Skin epidermis (tissue), 12 donors: ENCODE data around the gene CLIC4.
"Not testable (repeated sequence)": the region's sequence is repeated elsewhere in the genome, so short reads cannot be mapped to it uniquely, and the experiment has no call there.

Experiments used
- H3K27ac ChIP-seq, 21 experiments: fragments of 200-600 bp; sonication (generic) in 11 of 21; one replicate each; pipeline ENCODE4 v1.5.0; 2020; ENCODE audit warnings: mild to moderate bottlenecking in 3 of 21, inconsistent platforms in 2 of 21, moderate library complexity in 2 of 21
- H3K4me3 ChIP-seq, 7 experiments: fragments of 200-600 bp; sonication (generic) in 2 of 7; one replicate each; pipeline ENCODE4 v1.5.0; 2020; ENCODE audit warnings: inconsistent platforms in 2 of 7, mild to moderate bottlenecking in 2 of 7, moderate library complexity in 1 of 7

The CLIC4 gene

DNA sequence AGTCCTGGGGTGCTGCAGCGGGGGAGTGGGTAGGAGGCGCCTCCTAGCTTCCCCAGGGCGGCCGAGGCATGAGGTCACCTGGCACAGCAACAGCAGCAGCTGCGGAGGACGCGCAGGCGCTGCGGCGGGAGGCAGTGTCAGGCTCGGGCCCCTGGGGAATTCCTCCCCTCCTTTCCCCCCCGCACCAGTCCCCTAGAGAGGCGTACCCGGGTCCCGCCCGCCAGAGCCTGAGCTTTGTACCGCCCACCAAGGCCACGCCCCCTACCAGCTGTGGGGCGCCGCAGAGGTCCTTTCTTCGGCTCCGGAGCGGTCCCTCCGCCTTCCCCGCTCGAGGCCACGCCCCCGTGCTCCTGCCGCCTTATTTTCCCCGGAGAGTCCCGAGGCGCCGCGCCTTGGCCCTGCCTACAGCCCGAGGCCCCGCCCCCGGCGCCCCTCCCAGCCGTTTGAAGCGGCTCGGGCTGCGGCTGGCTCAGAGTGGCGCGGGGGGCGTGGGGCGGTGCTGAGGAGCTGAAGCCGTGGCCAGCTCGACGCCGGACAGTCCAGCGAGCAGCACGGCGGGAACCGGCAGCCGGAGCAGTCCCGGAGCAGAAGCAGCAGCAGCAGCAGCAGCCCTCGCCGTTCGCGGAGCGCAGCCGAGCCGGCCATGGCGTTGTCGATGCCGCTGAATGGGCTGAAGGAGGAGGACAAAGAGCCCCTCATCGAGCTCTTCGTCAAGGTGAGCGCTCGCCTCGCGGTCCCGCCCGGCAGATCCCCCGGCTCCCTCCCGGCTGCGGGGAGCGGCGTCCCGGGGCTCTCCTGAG, at the start of gene CLIC4:
Gene CLIC4 (plus strand): TSS at position 537 of the 800 bp plus-strand sequence. CDS start 107 bp downstream, at position 644.
- H3K4me3 ChIP-seq, result peak within 1 kb of the TSS; percentile 58 to 94 (median 81)
- peak within 1 kb of the TSS; percentile 69 to 98 (median 91) for H3K27ac ChIP-seq

DNA sequence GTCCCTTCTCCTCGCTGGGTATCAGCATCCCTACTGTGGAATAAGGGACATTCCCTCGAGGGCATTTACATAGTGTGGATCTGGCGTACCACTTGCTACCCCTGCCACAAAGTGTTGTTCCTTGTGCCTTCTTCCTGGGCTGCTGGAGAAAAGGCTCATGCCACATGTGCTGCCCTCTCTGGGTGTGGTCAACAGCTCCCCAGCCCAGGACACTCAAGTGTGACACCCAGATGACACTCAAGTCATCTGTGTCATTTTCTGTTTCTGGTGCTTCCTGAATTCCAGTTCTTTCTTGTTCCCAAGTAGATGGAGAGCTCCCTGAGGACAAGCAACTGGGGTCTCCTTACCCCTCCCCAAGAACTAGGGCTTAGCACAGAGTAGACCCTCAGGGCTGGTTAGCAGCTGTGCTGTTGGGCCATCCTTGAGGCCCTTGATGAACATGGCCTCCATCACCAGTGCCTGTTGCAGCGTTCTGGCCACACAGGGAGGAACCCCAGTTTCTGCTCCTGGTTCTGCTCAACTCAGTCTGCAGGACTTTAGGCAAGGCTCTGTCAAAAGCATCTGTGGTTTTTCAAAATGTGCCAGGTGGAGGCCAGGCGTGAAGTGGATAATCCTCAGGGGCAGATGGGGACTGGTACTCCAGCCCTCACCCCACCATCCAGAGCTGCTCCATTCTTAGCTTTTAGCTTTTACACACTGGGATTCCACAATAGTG, 49.0 kb upstream of the CLIC4 start:
- peak overlapping the region in 3 of 21 experiments; percentile 12 to 46 (median 28) for H3K27ac ChIP-seq
- H3K4me3 ChIP-seq, result no peak overlapping the region

DNA sequence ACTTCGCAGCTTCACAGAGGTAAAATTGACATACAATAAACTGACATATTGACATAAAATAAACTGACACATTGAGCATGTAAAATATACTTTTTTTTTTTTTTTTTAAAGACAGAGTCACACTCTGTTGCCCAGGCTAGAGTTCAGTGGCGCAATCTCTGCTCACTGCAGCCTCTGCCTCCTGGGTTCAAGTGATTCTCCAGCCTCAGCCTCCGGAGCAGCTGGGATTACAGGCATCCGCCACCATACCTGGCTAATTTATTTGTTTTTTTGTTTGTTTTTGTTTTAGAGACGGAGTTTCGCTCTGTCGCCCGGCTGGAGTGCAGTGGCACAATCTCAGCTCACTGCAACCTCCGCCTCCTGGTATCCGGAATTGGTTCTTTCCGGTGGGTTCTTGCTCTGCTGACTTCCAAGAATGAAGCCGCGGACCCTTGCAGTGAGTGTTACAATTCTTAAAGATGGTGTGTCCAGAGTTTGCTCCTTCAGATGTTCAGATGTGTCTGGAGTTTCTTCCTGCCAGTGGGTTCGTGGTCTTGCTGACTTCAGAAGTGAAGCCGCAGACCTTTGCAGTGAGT, 48.4 kb upstream of the CLIC4 start:
- Histone ChIP-seq H3K27ac (no peak overlapping the region), H3K4me3 (no peak overlapping the region)

DNA sequence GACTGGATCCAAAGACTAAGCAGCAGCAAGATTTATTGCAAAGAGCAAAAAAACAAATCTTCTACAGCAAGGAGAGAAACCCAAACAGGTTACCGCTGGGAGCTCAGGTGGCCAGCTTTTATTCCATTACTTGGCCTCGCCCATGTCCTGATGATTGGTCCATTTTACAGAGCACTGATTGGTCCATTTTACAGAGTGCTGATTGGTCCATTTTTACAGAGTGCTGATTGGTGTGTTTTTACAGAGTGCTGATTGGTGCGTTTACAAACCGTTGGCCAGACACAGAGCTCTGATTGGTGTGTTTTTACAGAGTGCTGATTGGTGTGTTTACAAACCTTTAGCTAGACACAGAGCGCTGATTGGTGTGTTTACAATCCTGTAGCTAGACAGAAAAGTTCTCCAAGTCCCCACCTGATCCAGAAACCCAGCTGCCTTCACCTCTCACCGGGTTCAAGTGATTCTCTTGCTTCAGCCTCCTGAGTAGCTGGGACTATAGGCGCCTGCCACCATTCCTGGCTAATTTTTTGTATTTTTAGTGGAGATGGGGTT, 47.7 kb upstream of the CLIC4 start:
- not testable (repeated sequence) for H3K27ac ChIP-seq, H3K4me3 ChIP-seq

DNA sequence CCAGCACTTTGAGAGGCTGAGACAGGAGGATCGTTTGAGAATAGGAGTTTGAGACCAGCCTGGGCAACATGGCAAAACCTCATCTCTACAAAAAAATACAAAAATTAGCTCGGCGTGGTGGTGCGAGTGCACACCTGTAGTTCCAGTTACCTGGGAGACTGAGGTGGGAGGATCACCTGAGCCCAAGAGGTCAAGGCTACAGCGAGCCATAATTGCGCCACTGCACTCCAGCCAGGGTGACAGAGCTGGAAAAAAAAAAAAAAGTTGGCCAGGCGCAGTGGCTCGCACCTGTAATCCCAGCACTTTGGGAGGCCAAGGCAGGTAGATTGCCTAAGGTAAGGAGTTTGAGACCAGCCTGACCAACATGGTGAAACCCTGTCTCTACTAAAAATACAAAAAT, 46.9 kb upstream of the CLIC4 start:
- H3K27ac ChIP-seq, H3K4me3 ChIP-seq: not testable (repeated sequence)

DNA sequence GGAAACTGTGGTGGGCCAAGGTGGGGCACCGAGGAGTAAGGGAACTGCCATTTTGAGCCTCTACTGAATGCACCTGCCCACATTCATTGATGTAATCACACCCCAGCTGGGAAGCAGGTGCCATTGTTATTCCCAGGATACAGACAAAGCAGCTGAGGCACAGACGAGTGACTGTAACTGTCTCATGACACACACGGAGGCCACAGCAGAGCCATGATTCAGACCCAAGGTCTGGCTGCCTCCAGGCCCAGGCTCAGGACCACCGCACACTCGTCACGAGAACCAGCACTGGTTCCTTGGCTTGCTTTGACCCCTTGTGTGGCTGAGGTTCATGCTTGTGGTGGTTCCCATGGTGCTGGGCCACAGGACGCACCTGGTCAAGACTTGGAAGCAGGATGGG, 45.6 kb upstream of the CLIC4 start:
- H3K27ac ChIP-seq, result no peak overlapping the region
- H3K4me3 ChIP-seq, result no peak overlapping the region

DNA sequence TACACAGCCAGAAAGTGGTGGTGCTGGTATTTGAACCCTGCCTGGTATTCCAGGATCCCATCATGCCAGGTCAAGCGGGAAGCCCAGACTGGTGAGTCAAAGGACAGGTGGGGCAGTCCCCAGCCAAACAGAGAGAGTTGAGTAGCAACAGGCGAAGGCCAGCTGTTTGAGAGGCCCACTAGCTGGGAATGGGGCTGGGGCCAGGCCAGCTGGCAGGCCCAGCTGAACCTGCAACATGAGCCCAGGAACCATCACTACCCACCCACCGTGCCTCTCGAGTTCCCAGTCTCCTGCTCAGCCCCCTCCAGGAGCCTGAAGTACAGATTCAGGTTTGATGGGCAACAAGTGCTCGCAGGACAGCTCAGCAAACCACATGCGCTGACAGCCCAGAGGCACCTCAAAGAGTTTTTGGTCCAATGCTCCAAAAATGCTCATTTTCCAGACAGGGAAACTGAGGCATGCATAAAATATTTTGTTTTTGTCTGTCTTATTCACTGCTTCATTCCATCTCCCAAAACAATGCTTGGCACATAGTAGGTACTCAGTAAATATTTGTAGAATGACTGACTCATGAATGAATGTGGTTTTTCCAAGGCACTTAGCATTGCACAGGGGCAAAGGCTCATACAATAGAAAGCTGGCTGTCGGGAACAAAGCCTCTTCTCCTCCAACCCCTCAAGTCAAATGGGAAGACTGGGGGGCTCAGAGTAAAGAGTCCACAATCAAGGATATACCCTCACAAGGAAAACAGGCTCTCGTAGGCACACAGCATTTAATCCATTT, 42.5 kb upstream of the CLIC4 start:
- Histone ChIP-seq H3K4me3 (no peak overlapping the region), H3K27ac (peak overlapping the region in 1 of 21 experiments; percentile 30)

DNA sequence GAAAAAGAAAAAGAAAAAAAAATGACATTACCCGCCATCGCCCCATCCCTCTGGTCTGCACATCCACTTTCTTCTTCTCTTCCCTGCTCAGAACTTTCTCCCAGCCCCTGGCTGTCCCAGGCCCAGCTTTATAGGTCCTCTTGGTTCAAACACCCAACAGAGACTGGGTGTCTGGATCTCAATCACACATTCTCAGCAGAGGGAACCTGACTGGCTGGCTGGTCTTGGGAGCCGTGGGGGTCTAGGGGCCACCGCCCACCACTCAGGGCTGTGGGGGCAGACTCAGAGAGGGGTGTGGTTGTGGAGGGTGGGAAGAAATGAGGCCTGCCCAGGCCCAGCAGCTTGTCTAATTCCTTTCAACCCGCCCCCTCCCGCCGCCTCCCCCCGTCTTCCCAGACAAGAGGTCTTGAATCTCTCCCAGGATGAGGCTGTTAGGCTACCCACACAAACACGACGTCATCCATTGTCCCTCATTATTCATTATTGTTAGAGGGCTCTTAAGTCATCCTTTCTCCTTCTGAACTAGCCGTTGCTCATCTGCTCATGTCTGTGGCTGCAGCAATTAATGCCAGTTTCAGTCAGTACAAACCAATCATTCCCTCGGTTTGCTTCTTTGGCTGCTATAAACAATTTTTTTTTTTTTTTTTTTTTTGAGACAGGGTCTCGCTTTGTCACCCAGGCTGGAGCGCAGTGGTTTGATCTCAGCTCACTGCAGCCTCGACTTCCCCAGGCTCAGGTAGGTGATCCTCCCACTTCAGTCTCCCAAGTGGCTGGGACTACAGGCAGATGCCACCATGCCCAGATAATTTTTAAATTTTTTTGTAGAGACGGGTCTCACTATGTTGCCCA, 40.6 kb upstream of the CLIC4 start:
- peak overlapping the region in 18 of 21 experiments; percentile 12 to 80 (median 59) for H3K27ac ChIP-seq
- H3K4me3 ChIP-seq, result peak overlapping the region in 1 of 7 experiments; percentile 8

DNA sequence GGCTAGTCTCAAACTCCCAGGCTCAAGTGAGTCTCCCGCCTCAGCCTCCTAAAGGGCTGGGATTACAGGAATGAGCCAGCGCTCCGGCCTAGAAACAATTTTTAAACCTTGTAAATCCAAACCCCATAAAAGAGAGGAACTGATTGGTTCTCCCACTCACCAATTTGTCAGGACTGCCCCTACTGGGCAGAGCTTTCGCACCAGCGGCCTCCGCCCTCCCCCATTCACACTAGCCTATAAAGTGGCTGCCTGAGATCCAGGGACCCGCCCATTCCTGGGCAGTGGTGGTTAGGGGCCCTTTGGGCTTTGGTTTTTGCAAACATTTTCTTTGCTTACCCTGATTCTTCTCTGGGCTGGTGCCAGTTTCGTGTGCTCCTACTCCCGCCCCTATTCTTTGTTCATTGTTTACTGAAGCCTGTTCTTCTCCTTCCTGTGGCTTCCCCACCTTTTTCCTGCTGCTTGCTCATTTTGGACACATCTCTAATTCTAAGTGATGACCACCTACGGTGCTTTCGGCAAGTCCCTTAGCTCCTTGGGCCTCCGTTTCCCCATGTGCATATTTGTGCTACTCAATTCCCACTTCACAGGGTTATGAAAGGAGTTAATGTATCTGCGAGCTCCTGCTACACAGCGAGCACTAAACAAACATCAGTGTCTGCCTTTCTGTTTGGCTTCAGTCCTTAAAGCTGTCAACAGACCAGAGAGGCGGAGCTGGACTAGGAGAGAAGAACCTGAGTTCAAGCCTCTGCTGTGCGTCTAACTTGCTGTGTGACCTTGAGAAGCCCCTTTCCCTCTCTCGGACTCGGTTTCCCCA, 39.8 kb upstream of the CLIC4 start:
- Histone ChIP-seq H3K27ac (peak overlapping the region in 19 of 21 experiments; percentile 9 to 80 (median 61)), H3K4me3 (peak overlapping the region in 1 of 7 experiments; percentile 8)

DNA sequence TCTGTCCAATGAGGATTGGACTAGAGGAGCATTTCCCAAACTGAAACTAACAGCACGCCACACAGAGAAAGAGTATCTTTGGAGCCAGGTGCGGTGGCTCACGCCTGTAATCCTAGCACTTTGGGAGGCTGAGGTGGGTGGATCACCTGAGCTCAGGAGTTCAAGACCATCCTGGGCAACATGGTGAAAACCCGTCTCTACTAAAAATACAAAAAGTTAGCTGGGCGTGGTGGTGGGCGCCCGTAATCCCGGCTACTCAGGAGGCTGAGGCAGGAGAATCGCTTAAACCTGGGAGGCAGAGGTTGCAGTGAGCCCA, 39.2 kb upstream of the CLIC4 start:
- H3K4me3 ChIP-seq, result not testable (repeated sequence)
- peak overlapping the region in 16 of 21 experiments; percentile 5 to 80 (median 65) for H3K27ac ChIP-seq

DNA sequence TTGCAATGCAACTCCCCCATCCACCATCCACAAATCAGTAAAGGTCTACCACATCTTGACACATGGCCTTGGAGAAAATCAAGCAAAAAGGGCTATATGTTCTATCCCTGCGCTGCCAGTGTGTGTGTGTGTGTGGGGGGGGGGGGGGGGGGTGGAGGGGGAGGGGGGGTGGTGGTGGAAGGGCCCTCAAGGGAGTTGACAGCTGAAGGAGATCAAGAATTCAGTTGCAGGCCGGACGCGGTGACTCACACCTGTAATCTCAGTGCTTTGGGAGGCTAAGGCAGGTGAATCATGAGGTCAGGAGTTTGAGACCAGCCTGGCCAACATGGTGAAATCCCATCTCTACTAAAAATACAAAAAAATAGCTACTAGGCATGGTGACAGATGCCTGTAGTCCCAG, 37.6 kb upstream of the CLIC4 start:
- Histone ChIP-seq H3K27ac (no peak overlapping the region), H3K4me3 (no peak overlapping the region)

DNA sequence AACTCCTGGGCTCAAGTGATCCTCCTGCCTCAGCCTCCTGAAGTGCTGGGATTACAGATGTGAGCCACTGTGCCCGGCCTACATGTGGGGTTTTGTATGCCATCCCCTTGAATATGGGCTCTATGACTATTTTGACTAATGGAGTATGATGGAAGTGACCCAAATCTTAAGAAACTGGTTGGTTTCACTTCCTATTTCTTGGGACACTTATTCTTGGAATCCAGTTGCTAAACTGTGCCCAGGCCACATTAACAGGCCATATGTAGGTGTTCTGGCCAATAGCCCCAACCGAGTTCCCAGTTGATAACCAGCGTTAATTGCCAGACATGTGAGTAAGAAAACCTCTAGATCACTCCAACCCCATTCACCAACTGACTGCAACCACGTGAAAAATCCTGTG, 36.3 kb upstream of the CLIC4 start:
- H3K4me3 ChIP-seq, result no peak overlapping the region
- no peak overlapping the region for H3K27ac ChIP-seq

DNA sequence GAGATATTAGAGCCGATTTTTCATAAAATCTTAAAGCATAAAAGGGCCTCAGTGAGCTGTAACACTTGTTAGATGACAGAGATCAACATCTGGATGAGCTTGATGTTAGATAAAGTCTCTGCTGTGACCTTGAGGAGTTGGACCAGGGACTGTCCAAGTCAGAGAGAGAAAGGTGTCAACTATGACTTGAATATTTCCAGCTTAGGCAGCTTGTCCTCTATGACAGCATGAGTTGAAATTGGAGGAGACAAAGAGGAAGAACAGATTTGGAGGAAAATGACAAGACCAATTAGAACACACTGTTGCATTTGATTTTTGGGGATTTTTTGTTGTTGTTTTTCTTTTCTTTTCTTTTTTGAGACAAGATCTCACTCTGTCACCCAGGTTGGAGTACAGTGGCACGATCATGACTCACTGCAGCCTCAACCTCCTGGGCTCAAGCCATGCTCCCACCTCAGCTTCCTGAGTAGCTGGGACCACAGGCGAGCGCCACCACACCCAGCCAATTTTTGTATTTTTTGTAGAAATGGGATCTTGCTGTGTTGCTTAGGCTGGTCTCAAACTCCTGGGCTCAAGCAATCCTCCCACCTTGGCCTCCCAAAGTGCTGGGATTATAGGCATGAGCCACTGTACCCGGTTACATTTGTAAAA, 35.3 kb upstream of the CLIC4 start:
- Histone ChIP-seq H3K27ac (peak overlapping the region in 1 of 21 experiments; percentile 35), H3K4me3 (no peak overlapping the region)

DNA sequence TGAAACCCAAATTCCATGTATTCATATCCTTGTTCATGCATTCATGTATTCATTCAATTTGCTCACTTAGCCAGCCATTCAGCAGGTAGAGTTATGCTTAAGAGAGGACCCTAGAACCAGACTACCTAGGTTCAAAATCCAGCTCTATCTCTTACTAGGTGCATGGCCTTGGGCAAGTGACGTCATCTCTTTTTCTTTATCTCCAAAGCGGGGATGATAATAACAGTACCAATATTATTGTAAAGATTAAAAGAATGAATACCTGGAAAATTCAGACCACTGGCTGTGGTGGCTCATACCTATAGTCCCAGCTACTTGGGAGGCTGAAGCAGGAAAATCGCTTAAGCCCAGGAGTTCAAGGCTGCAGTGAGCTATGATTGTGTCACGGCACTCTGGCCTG, 33.9 kb upstream of the CLIC4 start:
- no peak overlapping the region for H3K27ac ChIP-seq
- H3K4me3 ChIP-seq, result no peak overlapping the region

DNA sequence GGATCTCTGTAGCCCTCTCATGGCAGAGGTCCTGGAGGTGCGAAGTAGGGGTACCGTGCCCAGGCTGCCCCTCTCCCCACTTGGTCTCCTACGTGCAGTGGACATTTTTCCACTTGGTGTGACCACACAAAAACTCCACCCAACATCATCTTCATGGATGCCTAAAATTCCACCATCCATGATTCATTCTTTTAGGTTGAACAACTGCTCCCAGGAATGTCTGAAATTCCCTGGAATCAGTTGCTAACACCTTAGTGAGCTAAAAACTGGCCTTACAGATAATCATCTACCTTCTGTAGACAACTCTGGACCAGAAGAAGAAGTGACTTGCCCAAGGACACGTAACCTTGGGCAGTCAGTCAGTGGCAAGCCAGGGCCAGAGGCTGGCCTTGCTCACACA, 32.1 kb upstream of the CLIC4 start:
- Histone ChIP-seq H3K27ac (no peak overlapping the region), H3K4me3 (no peak overlapping the region)

DNA sequence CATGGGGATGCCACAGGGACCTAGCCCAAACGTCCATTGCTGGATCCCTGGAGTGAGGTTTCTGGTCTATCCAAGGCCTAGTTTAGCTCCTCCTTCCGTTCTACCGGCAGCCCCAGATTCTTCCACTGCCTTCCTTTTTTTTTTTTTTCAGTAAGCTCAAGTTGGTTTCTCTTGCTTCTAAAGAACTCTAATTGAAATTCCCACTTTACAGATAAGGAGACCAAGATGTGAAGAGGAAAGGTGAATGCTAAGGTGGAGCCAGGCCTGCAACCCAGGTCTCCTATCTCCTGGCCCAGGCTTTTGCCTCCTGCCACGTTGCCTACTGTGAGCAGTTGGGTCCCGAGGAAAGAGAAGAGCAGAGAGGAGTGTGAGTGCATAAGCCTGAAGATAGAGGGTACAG, 31.5 kb upstream of the CLIC4 start:
- Histone ChIP-seq H3K4me3 (no peak overlapping the region), H3K27ac (peak overlapping the region in 1 of 21 experiments; percentile 73)

DNA sequence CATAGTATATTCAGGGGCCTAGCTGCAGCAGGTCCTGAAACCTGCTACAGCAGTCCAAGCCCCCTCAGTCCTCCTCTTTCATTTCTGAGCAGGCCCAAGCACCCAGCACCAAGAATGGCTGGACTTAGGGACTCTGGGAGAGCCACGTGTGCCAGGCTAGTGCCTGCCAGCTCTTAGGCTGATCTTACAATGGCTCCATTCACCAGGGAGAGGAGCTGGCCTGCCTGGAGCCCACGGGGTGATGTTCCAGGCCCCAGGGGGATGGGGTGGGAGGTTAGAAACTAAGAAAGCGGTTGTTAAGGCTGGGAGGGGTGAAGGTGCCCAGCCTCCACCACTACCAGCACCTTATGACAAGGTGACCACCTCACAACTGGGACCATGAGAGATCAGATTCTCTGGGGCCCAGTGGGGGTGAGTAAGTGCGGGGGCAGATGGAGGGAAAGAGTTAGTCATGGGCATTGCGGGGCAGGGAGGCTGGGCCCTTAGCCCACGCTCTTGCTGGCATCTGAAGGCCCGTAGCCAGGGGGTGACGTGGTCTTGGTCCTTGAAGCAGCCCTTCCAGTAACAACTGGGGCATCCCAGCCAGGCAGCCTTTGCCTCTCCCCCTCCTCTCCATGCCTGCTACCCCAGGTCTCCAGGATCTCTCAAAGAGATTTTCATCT, 30.3 kb upstream of the CLIC4 start:
- peak overlapping the region in 5 of 21 experiments; percentile 3 to 73 (median 28) for H3K27ac ChIP-seq
- H3K4me3 ChIP-seq, result no peak overlapping the region
